Astrocyte of the spinal cord (primary cell): ENCODE measurements around the gene HPRT1.

Experiments used
- DNase-seq: peaks from one replicate; pipeline ENCODE4 v3.0.0; 2011; ENCODE audit warnings: low read depth, low spot score
- H3K4me3 ChIP-seq: 2 replicates; pipeline ENCODE4 v1.5.1; 2011; ENCODE audit warnings: low read depth, mild to moderate bottlenecking, low read length, moderate library complexity
- in situ Hi-C: cut with HindIII; loops from 2 replicates; pipeline ENCODE4 v1.10.0; 2017; ENCODE audit warnings: low sequenced_read_pairs
- TF ChIP-seq, protein P1 (sequence below): IDR thresholded peaks from 2 replicates; pipeline ENCODE4 v1.5.1; 2012; ENCODE audit warnings: low read depth, mild to moderate bottlenecking, low read length, inconsistent platforms

HPRT1 gene

DNA sequence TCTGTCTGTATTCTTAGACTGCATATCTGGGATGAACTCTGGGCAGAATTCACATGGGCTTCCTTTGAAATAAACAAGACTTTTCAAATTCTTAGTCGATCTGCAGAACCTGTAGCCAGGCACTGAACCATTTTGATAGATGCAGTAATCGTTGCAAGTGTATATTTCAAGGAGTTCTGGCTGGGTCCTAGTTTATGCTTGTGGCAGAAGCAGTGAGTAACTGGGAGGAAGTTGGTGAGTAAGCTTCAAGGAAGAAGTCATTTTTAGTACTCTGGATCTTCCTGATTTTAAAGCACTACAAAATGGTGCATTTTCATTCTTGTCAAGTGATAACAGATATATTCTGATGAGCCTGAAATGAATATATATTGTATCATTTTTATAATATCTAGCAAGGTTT lies 9.5 kb downstream of the HPRT1 start:
- TF ChIP-seq, protein P1, sequence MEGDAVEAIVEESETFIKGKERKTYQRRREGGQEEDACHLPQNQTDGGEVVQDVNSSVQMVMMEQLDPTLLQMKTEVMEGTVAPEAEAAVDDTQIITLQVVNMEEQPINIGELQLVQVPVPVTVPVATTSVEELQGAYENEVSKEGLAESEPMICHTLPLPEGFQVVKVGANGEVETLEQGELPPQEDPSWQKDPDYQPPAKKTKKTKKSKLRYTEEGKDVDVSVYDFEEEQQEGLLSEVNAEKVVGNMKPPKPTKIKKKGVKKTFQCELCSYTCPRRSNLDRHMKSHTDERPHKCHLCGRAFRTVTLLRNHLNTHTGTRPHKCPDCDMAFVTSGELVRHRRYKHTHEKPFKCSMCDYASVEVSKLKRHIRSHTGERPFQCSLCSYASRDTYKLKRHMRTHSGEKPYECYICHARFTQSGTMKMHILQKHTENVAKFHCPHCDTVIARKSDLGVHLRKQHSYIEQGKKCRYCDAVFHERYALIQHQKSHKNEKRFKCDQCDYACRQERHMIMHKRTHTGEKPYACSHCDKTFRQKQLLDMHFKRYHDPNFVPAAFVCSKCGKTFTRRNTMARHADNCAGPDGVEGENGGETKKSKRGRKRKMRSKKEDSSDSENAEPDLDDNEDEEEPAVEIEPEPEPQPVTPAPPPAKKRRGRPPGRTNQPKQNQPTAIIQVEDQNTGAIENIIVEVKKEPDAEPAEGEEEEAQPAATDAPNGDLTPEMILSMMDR: no peak
- DNase-seq: peak; percentile 35
- no peak overlapping the region for H3K4me3 ChIP-seq
- in situ Hi-C loops: no loop called here

DNA sequence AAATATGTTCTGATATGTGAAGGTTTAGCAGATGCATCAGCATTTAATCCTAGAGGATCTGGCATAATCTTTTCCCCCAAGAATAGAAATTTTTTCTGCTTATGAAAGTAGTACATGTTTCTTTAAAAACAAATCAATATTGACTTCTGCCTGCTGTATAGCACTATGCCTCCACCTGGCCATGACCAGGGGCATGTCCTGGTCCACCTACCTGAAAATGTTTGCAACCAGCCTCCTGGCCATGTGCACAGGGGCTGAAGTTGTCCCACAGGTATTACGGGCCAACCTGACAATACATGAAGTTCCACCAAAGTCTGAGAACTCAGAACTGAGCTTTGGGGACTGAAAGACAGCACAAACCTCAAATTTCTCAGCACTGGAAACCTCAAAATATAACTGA lies 10.0 kb downstream of the HPRT1 start:
- TF ChIP-seq, protein P1: no peak
- no peak for DNase-seq

DNA sequence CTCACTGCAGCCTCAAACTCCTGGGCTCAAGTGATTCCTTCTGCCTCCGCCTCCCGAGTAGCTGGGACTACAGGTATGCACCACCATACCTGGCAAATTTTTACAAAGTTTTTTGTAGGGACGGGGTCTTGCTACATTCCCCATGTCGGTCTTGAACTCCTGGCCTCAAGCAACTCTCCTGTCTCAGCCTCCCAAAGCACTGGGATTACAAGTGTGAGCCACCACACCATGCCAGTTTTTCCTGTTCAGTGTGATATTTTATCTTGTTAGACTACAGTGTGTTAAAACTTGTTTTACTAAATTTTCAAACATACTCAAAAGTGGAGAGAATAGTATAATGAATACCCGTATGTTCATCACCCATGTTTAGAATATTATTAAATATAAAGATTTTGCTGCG lies 12.1 kb downstream of the HPRT1 start:
- in situ Hi-C loops: no loop called here
- DNase-seq: no peak
- H3K4me3 ChIP-seq: no peak overlapping the region
- TF ChIP-seq, protein P1: no peak

More for the DNA sequence above, 10.0 kb downstream of the HPRT1 start:
- in situ Hi-C loops: no loop called here
- H3K4me3 ChIP-seq: no peak overlapping the region

DNA sequence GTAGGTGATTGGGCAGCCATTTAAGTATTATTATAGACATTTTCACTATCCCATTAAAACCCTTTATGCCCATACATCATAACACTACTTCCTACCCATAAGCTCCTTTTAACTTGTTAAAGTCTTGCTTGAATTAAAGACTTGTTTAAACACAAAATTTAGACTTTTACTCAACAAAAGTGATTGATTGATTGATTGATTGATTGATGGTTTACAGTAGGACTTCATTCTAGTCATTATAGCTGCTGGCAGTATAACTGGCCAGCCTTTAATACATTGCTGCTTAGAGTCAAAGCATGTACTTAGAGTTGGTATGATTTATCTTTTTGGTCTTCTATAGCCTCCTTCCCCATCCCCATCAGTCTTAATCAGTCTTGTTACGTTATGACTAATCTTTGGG lies 16.3 kb downstream of the HPRT1 start:
- no peak for DNase-seq
- in situ Hi-C loops: no loop called here
- TF ChIP-seq, protein P1: no peak
- no peak overlapping the region for H3K4me3 ChIP-seq

DNA sequence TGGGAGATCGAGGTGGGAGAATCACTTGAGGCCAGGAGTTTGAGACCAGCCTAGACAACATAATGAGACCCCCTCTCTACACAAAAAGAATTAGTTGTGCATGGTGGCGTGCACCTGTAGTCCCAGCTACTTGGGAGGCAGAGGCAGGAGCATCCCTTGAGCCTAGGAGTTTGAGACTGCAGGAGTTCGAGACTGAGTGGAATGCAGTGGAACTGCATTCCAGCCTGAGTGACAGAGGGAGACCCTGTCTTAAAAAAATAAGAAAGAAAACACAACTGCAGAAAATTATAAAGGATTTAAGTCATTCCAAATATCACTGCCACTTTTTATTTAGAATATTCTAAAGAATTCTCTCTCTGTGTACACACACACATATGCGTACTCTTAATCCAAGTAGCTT lies 18.4 kb downstream of the HPRT1 start:
- TF ChIP-seq, protein P1: no peak
- in situ Hi-C loops: no loop called here
- no peak for DNase-seq
- H3K4me3 ChIP-seq: no peak overlapping the region

DNA sequence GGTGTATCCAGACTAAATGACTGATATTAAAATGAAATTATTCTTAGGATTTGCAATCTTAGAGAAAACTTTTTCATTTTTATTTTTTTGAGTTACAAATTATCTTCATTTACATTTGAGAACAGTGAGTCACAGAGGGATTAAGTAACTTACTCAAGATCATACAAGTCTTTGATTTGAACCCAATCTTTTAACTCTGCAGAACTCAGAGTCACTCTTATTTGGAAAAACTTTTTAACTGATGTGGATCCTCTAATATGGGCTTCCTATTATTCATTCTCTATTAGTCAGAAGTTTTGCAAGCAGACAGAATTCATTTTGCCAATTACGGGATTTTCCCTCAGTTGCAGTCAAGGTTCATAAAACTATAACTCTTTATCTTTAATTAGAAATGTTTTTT lies 20.1 kb downstream of the HPRT1 start:
- TF ChIP-seq, protein P1: no peak
- in situ Hi-C loops: no loop called here
- H3K4me3 ChIP-seq: no peak overlapping the region
- DNase-seq: no peak

DNA sequence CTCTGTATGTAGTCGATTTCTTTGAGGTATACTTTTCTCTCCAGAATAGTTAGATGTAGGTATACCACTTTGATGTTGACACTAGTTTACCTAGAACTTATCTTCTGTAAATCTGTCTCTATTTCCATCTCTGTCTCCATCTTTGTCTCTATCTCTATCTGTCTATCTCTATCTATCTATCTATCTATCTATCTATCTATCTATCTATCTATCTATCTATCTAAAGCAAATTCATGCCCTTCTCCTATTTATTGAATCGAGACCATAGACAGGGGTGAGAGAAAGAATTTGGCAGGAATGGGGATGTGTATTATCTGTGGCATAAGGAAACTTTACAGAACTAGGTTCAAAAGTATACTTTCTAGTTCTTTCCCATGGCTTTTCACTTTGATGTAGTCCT lies 21.4 kb downstream of the HPRT1 start:
- in situ Hi-C loops: no loop called here
- DNase-seq: no peak
- TF ChIP-seq, protein P1: no peak
- H3K4me3 ChIP-seq: no peak overlapping the region
